IMR-90 (cell line): ENCODE measurements around the gene LRIT1.
A peak's percentile ranks its signal among the peaks of the same experiment; 100 is the strongest.

Experiments used
- POLR2A ChIP-seq: IDR thresholded peaks from 2 replicates; pipeline ENCODE4 v1.6.1; 2012; ENCODE audit warnings: mild to moderate bottlenecking, low read depth, low read length
- RAD21 ChIP-seq: IDR thresholded peaks from 2 replicates; pipeline ENCODE4 v1.6.1; 2012; ENCODE audit warnings: low read length, improper control_type of control experiment
- TF ChIP-seq, protein P1 (sequence below): conservative IDR thresholded peaks from 2 replicates; pipeline ENCODE4 v1.5.1; 2012; ENCODE audit warnings: mild to moderate bottlenecking, low read depth, low read length, improper control_type of control experiment
- TF ChIP-seq, protein P2 (sequence below): fragments of 150-350 bp; IDR thresholded peaks from 2 replicates; pipeline ENCODE4 v1.6.1; 2016; ENCODE audit warnings: low read depth, mild to moderate bottlenecking, low read length, moderate library complexity, borderline replicate concordance
- TF ChIP-seq, protein P3 (sequence below): fragments of 150-350 bp; IDR thresholded peaks from 2 replicates; pipeline ENCODE4 v1.6.1; 2017; ENCODE audit warnings: mild to moderate bottlenecking, antibody characterized with exemption, low read length, low read depth

DNA sequence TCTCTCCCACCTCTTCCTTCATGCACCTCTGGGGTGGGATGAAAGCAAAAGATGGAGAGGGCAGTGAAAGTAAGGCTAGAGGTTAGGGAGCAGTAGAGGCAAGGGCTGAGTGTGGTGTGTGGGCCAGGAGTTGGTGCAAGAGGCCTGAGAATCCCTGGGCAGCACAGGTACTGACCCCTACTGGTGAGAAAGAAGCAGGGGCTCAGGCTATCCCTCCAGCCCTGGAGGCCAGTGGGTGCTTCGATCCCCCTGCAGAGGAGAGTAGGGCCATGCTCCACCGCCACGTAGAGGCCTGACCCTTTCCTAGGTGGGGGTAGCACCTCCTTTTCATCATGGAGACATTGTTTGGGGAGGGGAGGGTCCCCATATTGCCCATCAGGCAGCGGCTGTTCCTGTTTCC, 37.2 kb downstream of the LRIT1 start:
- TF ChIP-seq, protein P1, sequence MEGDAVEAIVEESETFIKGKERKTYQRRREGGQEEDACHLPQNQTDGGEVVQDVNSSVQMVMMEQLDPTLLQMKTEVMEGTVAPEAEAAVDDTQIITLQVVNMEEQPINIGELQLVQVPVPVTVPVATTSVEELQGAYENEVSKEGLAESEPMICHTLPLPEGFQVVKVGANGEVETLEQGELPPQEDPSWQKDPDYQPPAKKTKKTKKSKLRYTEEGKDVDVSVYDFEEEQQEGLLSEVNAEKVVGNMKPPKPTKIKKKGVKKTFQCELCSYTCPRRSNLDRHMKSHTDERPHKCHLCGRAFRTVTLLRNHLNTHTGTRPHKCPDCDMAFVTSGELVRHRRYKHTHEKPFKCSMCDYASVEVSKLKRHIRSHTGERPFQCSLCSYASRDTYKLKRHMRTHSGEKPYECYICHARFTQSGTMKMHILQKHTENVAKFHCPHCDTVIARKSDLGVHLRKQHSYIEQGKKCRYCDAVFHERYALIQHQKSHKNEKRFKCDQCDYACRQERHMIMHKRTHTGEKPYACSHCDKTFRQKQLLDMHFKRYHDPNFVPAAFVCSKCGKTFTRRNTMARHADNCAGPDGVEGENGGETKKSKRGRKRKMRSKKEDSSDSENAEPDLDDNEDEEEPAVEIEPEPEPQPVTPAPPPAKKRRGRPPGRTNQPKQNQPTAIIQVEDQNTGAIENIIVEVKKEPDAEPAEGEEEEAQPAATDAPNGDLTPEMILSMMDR = peak; percentile 11; the same call in 1 of the 2 replicates
- TF ChIP-seq RAD21 (no peak), POLR2A (no peak)
- TF ChIP-seq, protein P2, sequence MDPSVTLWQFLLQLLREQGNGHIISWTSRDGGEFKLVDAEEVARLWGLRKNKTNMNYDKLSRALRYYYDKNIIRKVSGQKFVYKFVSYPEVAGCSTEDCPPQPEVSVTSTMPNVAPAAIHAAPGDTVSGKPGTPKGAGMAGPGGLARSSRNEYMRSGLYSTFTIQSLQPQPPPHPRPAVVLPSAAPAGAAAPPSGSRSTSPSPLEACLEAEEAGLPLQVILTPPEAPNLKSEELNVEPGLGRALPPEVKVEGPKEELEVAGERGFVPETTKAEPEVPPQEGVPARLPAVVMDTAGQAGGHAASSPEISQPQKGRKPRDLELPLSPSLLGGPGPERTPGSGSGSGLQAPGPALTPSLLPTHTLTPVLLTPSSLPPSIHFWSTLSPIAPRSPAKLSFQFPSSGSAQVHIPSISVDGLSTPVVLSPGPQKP = no peak
- TF ChIP-seq, protein P3, sequence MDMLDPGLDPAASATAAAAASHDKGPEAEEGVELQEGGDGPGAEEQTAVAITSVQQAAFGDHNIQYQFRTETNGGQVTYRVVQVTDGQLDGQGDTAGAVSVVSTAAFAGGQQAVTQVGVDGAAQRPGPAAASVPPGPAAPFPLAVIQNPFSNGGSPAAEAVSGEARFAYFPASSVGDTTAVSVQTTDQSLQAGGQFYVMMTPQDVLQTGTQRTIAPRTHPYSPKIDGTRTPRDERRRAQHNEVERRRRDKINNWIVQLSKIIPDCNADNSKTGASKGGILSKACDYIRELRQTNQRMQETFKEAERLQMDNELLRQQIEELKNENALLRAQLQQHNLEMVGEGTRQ = no peak
